LNCaP clone FGC (cell line): ENCODE measurements around the gene RSRC1.

Experiments
- DNase-seq: peaks from one replicate; pipeline ENCODE4 v3.0.0-alpha.2; 2011; ENCODE audit warnings: low read depth
- H3K4me3 ChIP-seq: 2 replicates; pipeline ENCODE4 v1.5.1; 2011; ENCODE audit warnings: mild to moderate bottlenecking, low read depth, low read length, control low read depth
- TF ChIP-seq, protein P1 (sequence below): IDR thresholded peaks from 2 replicates; pipeline ENCODE4 v1.5.1; 2012; ENCODE audit warnings: mild to moderate bottlenecking; ENCODE audit not compliant: control insufficient read depth, insufficient read depth; ENCODE audit errors: extremely low read depth

Gene RSRC1

GRCh38 chr3:158355623-158356588 is 246.0 kb downstream of the RSRC1 start:
- DNase-seq = no peak
- TF ChIP-seq, protein P1, sequence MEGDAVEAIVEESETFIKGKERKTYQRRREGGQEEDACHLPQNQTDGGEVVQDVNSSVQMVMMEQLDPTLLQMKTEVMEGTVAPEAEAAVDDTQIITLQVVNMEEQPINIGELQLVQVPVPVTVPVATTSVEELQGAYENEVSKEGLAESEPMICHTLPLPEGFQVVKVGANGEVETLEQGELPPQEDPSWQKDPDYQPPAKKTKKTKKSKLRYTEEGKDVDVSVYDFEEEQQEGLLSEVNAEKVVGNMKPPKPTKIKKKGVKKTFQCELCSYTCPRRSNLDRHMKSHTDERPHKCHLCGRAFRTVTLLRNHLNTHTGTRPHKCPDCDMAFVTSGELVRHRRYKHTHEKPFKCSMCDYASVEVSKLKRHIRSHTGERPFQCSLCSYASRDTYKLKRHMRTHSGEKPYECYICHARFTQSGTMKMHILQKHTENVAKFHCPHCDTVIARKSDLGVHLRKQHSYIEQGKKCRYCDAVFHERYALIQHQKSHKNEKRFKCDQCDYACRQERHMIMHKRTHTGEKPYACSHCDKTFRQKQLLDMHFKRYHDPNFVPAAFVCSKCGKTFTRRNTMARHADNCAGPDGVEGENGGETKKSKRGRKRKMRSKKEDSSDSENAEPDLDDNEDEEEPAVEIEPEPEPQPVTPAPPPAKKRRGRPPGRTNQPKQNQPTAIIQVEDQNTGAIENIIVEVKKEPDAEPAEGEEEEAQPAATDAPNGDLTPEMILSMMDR = no peak
- no peak overlapping the region for H3K4me3 ChIP-seq

- TF ChIP-seq, protein P1 = no peak
- no peak for DNase-seq
- H3K4me3 ChIP-seq = no peak overlapping the region
These were observed 249.4 kb downstream of the RSRC1 start for GRCh38 chr3:158359339-158359738.

DNA sequence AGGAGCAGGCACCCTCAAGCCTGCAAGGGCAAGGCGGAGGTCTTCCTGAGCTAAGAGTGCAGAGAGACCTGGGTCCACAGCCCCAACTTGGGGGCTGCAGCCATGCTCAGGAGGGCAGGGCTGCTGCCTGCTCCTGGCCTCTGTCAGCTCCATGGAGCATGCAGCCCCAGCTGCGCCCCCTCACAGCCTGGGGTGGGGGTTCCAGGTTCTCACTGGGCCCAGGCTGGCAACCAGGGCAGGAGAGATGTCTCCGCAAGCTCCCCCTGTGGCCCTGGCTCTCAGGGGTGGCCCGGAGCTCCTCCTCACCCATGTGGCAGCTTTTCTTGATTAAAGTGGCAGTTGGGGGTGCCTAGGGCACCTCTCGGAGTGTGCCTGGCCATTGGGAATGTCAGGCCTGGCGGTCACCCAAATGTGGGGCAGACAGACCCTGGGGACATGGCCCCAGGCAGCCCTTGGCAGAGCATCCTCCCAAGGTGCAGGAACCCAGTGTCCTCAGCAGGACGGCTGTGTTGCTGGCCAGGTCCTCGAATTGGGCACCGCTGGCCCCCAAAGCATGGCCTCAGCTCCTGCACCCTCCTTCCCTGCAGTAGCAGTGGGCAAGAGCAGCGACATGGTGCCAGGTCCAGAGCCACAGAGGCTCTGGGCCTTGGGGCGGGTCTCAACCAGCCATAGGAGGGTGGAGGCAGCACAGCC is 251.0 kb downstream of the RSRC1 start:
- TF ChIP-seq, protein P1 = no peak
- H3K4me3 ChIP-seq = no peak overlapping the region
- DNase-seq = no peak

- TF ChIP-seq, protein P1 = no peak
- no peak overlapping the region for H3K4me3 ChIP-seq
- no peak for DNase-seq
These were observed 258.4 kb downstream of the RSRC1 start for GRCh38 chr3:158368271-158368670.

- no peak for DNase-seq
- no peak overlapping the region for H3K4me3 ChIP-seq
- TF ChIP-seq, protein P1 = no peak
These were observed 259.4 kb downstream of the RSRC1 start for GRCh38 chr3:158369279-158369678.

- DNase-seq = no peak
- H3K4me3 ChIP-seq = no peak overlapping the region
- TF ChIP-seq, protein P1 = no peak
These were observed 269.6 kb downstream of the RSRC1 start for GRCh38 chr3:158379517-158379916.
